Liver (tissue), 9 donors: ENCODE data around the gene CTDSP2. TPM values are rescaled to one million over a fixed set of nuclear protein-coding genes. Genes with fewer than 3 reads are reported as not detected.

Experiments used
- DNase-seq: peaks from one replicate; pipeline ENCODE4 v3.0.0-alpha.2; 2017; ENCODE audit warnings: low spot score
- H3K27ac ChIP-seq, 2 donors: one replicate each; pipeline ENCODE4 v1.7.0; 2013; ENCODE audit warnings: inconsistent platforms in 2 of 2, low read length in 2 of 2, control low read depth in 1 of 2, low read depth in 1 of 2, mild to moderate bottlenecking in 1 of 2
- H3K27me3 ChIP-seq, 4 donors: one replicate each; pipeline versions ENCODE4 v1.6.1 to v1.7.0; 2013; ENCODE audit warnings: low read length in 3 of 4, inconsistent platforms in 1 of 4, mild to moderate bottlenecking in 1 of 4, moderate library complexity in 1 of 4; ENCODE audit not compliant: control insufficient read depth in 4 of 4, insufficient read depth in 4 of 4
- H3K36me3 ChIP-seq, 4 donors: one replicate each; pipeline versions ENCODE4 v1.6.1 to v1.7.0; 2013; ENCODE audit warnings: low read length in 3 of 4, mild to moderate bottlenecking in 3 of 4, low read depth in 1 of 4, moderate library complexity in 1 of 4; ENCODE audit not compliant: control insufficient read depth in 4 of 4, insufficient read depth in 3 of 4
- H3K4me1 ChIP-seq, 4 donors: one replicate each; pipeline versions ENCODE4 v1.6.1 to v1.7.0; 2013; ENCODE audit warnings: low read length in 3 of 4, mild to moderate bottlenecking in 3 of 4, moderate library complexity in 1 of 4; ENCODE audit not compliant: control insufficient read depth in 4 of 4, insufficient read depth in 4 of 4
- H3K4me3 ChIP-seq, 3 donors: one replicate each; pipeline versions ENCODE4 v1.6.1 to v1.7.0; 2013; ENCODE audit warnings: low read length in 3 of 3, control low read depth in 1 of 3, low read depth in 1 of 3, mild to moderate bottlenecking in 1 of 3
- H3K9ac ChIP-seq, 2 donors: one replicate each; pipeline ENCODE4 v1.7.0; 2013; ENCODE audit warnings: low read length in 2 of 2, mild to moderate bottlenecking in 2 of 2, moderate library complexity in 2 of 2, control low read depth in 1 of 2, low read depth in 1 of 2
- H3K9me3 ChIP-seq, 4 donors: one replicate each; pipeline versions ENCODE4 v1.6.1 to v1.7.0; 2013; ENCODE audit warnings: low read length in 3 of 4; ENCODE audit not compliant: control insufficient read depth in 4 of 4
- ATF3 ChIP-seq: IDR thresholded peaks from 2 replicates; pipeline ENCODE4 v1.6.1; 2016; ENCODE audit warnings: antibody characterized with exemption
- CTCF ChIP-seq: fragments of 150-350 bp; IDR thresholded peaks from 2 replicates; pipeline ENCODE4 v1.5.1; 2017; ENCODE audit warnings: improper control_type of control experiment, low read depth, low read length; ENCODE audit not compliant: missing input control
- EGR1 ChIP-seq, 2 donors: IDR thresholded peaks; 2 replicates each; pipeline ENCODE4 v1.6.1; 2016 to 2018; ENCODE audit warnings: antibody characterized with exemption in 2 of 2, low read depth in 2 of 2
- FOXA1 ChIP-seq: IDR thresholded peaks from 2 replicates; pipeline ENCODE4 v1.6.1; 2016; ENCODE audit warnings: antibody characterized with exemption
- FOXA2 ChIP-seq: IDR thresholded peaks from 2 replicates; pipeline ENCODE4 v1.6.1; 2016; ENCODE audit warnings: antibody characterized with exemption
- GABPA ChIP-seq, 2 donors: IDR thresholded peaks in 1 of 2; conservative IDR thresholded peaks in 1 of 2; 2 replicates each; pipeline ENCODE4 v1.6.1; 2016; ENCODE audit warnings: antibody characterized with exemption in 2 of 2, mild to moderate bottlenecking in 1 of 2, moderate library complexity in 1 of 2
- HNF4A ChIP-seq, 2 donors: conservative IDR thresholded peaks; 2 replicates each; pipeline ENCODE4 v1.6.1; 2016; ENCODE audit warnings: antibody characterized with exemption in 2 of 2, mild to moderate bottlenecking in 2 of 2
- HNF4G ChIP-seq: IDR thresholded peaks from 2 replicates; pipeline ENCODE4 v1.6.1; 2016; ENCODE audit warnings: antibody characterized with exemption
- JUND ChIP-seq, 2 donors: IDR thresholded peaks; 2 replicates each; pipeline ENCODE4 v1.6.1; 2016; ENCODE audit warnings: antibody characterized with exemption in 2 of 2
- MAX ChIP-seq: IDR thresholded peaks from 2 replicates; pipeline ENCODE4 v1.6.1; 2016; ENCODE audit warnings: antibody characterized with exemption
- NR2F2 ChIP-seq: IDR thresholded peaks from 2 replicates; pipeline ENCODE4 v1.6.1; 2016; ENCODE audit warnings: antibody characterized with exemption
- RAD21 ChIP-seq, 2 donors: IDR thresholded peaks; 2 replicates each; pipeline ENCODE4 v1.6.1; 2016; ENCODE audit warnings: antibody characterized with exemption in 2 of 2, mild to moderate bottlenecking in 2 of 2
- REST ChIP-seq: IDR thresholded peaks from 2 replicates; pipeline ENCODE4 v1.6.1; 2016; ENCODE audit warnings: antibody characterized with exemption, mild to moderate bottlenecking
- RXRA ChIP-seq, 2 donors: IDR thresholded peaks; 2 replicates each; pipeline ENCODE4 v1.6.1; 2017 to 2018; ENCODE audit warnings: antibody characterized with exemption in 2 of 2, mild to moderate bottlenecking in 1 of 2
- SP1 ChIP-seq: IDR thresholded peaks from 2 replicates; pipeline ENCODE4 v1.6.1; 2018; ENCODE audit warnings: antibody characterized with exemption, mild to moderate bottlenecking
- TAF1 ChIP-seq: conservative IDR thresholded peaks from 2 replicates; pipeline ENCODE4 v1.6.1; 2016; ENCODE audit warnings: antibody characterized with exemption, mild to moderate bottlenecking
- YY1 ChIP-seq: IDR thresholded peaks from 2 replicates; pipeline ENCODE4 v1.6.1; 2016; ENCODE audit warnings: antibody characterized with exemption, mild to moderate bottlenecking
- ZBTB33 ChIP-seq: IDR thresholded peaks from 2 replicates; pipeline ENCODE4 v1.6.1; 2016; ENCODE audit warnings: antibody characterized with exemption
- WGBS: extraction: QIAGEN DNeasy Blood & Tissue Kit; methylation state at CpG from one replicate; pipeline ENCODE4 v1.1.7; 2013; 5-methylcytosine and 5-hydroxymethylcytosine counted together
- polyA plus RNA-seq, 2 donors: library from polyadenylated mRNA; stranded (reverse) in 1 of 2; unstranded in 1 of 2; fragments of 200-250 nt in 1 of 2; fragments of >200 nt in 1 of 2; fragmentation: Nextera tagmentation in 1 of 2; extraction: Ambion mirVana in 1 of 2; gene quantifications; one replicate each; pipeline versions ENCODE4 v1.2.1 to v1.2.3, GENCODE V29; 2013 to 2015
- total RNA-seq, 2 donors: library from RNA; depleted of rRNA; stranded (reverse); fragments of >200 nt; gene quantifications; one replicate each; pipeline ENCODE4 v1.2.3, GENCODE V29; 2014
- donor health status: healthy.
- donor health status: healthy.
- donor health status: healthy.
- donor health status: healthy.
- donor health status: healthy.

Gene CTDSP2
- total and polyA plus RNA-seq, 4 donors = 20.1 to 60.9 (median 43.7) TPM

GRCh38 chr12:57888409-57889157 is 42.1 kb upstream of the CTDSP2 start:
- Histone ChIP-seq H3K27me3 (no peaks in the 10 kb centered on the region), H3K36me3 (no peaks in the 10 kb centered on the region), H3K9ac (no peak overlapping the region), H3K9me3 (no peaks in the 10 kb centered on the region), H3K4me3 (no peak overlapping the region), H3K4me1 (no peaks in the 10 kb centered on the region), H3K27ac (peak overlapping the region; percentile 9 to 50)
- TF ChIP-seq ZBTB33 (no peak), HNF4A (conservative IDR thresholded peaks at IDR 0.05) (no peak), HNF4G (no peak), JUND (IDR thresholded peaks at IDR 0.05) (no peak), FOXA2 (no peak), NR2F2 (no peak), SP1 (no peak), RXRA (IDR thresholded peaks at IDR 0.05) (no peak), TAF1 (no peak)
- 70% methylated on average over 15 of the region's 15 CpGs for WGBS
- no peak for DNase-seq

GRCh38 chr12:57887631-57888408 is 41.3 kb upstream of the CTDSP2 start:
- no peak overlapping the region for H3K4me3 ChIP-seq
- DNase-seq = no peak
- no peaks in the 10 kb centered on the region for H3K9me3 ChIP-seq
- H3K27me3 ChIP-seq = no peaks in the 10 kb centered on the region
- H3K27ac ChIP-seq = no peak overlapping the region
- 66% methylated on average over 10 of the region's 10 CpGs for WGBS
- no peak for TF ChIP-seq JUND (IDR thresholded peaks at IDR 0.05)
- TF ChIP-seq YY1 = no peak
- TF ChIP-seq RXRA (IDR thresholded peaks at IDR 0.05) = no peak
- no peak for TF ChIP-seq FOXA2
- TF ChIP-seq EGR1 (IDR thresholded peaks at IDR 0.05; ENCODE audit: low read depth in 2 of 2) = no peak
- TF ChIP-seq FOXA1 = no peak
- no peak for TF ChIP-seq REST
- TF ChIP-seq TAF1 = no peak
- no peak for TF ChIP-seq MAX
- TF ChIP-seq CTCF = no peak
- TF ChIP-seq ZBTB33 = no peak
- no peak for TF ChIP-seq SP1
- no peak for TF ChIP-seq GABPA (IDR thresholded peaks at IDR 0.05 in 1 of 2, conservative IDR thresholded peaks at IDR 0.05 in 1 of 2)
- no peak for TF ChIP-seq NR2F2
- no peak for TF ChIP-seq RAD21 (IDR thresholded peaks at IDR 0.05)
- TF ChIP-seq ATF3 = no peak
- TF ChIP-seq HNF4G = no peak
- TF ChIP-seq HNF4A (conservative IDR thresholded peaks at IDR 0.05) = no peak
- no peaks in the 10 kb centered on the region for H3K36me3 ChIP-seq
- no peaks in the 10 kb centered on the region for H3K4me1 ChIP-seq
- H3K9ac ChIP-seq = no peak overlapping the region
